Stimulated activated CD8-positive, alpha-beta memory T cell treated with anti-CD3 and anti-CD28 coated beads, Interleukin-7, amount 100 ng/mL, for 48 hours (primary cell): ENCODE measurements around the gene KCNIP4.

ENCODE experiments used
- DNase-seq, 2 donors: peaks; one replicate each; pipeline ENCODE4 v3.0.0-alpha.2; 2020; ENCODE audit warnings: low read depth in 1 of 2; ENCODE audit errors: extremely low read depth in 1 of 2

Gene KCNIP4

GRCh38 chr4:21901831-21902230 lies 46.7 kb downstream of the KCNIP4 start:
- DNase-seq, result no peak

GRCh38 chr4:21901281-21901680 lies 47.3 kb downstream of the KCNIP4 start:
- DNase-seq, result no peak

- DNase-seq, result no peak
Measured at GRCh38 chr4:21900211-21900610, 48.4 kb downstream of the KCNIP4 start.

- DNase-seq, result no peak
Measured at GRCh38 chr4:21898101-21898500, 50.5 kb downstream of the KCNIP4 start.

GRCh38 chr4:21896767-21897166 lies 51.8 kb downstream of the KCNIP4 start:
- DNase-seq, result no peak

- DNase-seq, result no peak
Measured at GRCh38 chr4:21893136-21893535, 55.4 kb downstream of the KCNIP4 start.

GRCh38 chr4:21890231-21890630 lies 58.3 kb downstream of the KCNIP4 start:
- no peak for DNase-seq

- DNase-seq, result no peak
Measured at GRCh38 chr4:21888195-21888976, 60.2 kb downstream of the KCNIP4 start.

GRCh38 chr4:21887481-21887880 lies 61.1 kb downstream of the KCNIP4 start:
- DNase-seq, result no peak

GRCh38 chr4:21885770-21886169 lies 62.8 kb downstream of the KCNIP4 start:
- no peak for DNase-seq

- no peak for DNase-seq
Measured at GRCh38 chr4:21885241-21885640, 63.3 kb downstream of the KCNIP4 start.

- no peak for DNase-seq
Measured at GRCh38 chr4:21884615-21885014, 64.0 kb downstream of the KCNIP4 start.

GRCh38 chr4:21882051-21882839 lies 66.3 kb downstream of the KCNIP4 start:
- DNase-seq, result no peak

GRCh38 chr4:21879187-21879586 lies 69.4 kb downstream of the KCNIP4 start:
- no peak for DNase-seq

GRCh38 chr4:21876711-21877110 lies 71.9 kb downstream of the KCNIP4 start:
- no peak for DNase-seq

- DNase-seq, result no peak
Measured at GRCh38 chr4:21873145-21873544, 75.4 kb downstream of the KCNIP4 start.

GRCh38 chr4:21872101-21872500 lies 76.5 kb downstream of the KCNIP4 start:
- no peak for DNase-seq

- no peak for DNase-seq
Measured at GRCh38 chr4:21869978-21870745, 78.4 kb downstream of the KCNIP4 start.

- no peak for DNase-seq
Measured at GRCh38 chr4:21864686-21865085, 83.9 kb downstream of the KCNIP4 start.

- no peak for DNase-seq
Measured at GRCh38 chr4:21862917-21863316, 85.7 kb downstream of the KCNIP4 start.

GRCh38 chr4:21858971-21859370 lies 89.6 kb downstream of the KCNIP4 start:
- no peak for DNase-seq
